Caco-2 (cell line): ENCODE results near the gene AGAP1. TPM values are rescaled to one million over a fixed set of nuclear protein-coding genes. Genes with fewer than 3 reads are reported as not detected.

ENCODE experiments used
- BruUV-seq: library from RNA; stranded (reverse); fragments of 400-500 nt; replicated peaks from 2 replicates; lab custom pipeline; 2021; lab: Mats Ljungman, UMichigan
- CTCF ChIA-PET: fragments of 300-600 bp; sonication (Branson Sonifier 250); formaldehyde crosslinking; loops from one replicate; lab custom pipeline; 2022; ENCODE audit warnings: antibody characterized with exemption; lab: Charles Lee
- POLR2A ChIA-PET: fragments of 300-600 bp; sonication (Branson Sonifier 250); formaldehyde crosslinking; loops from one replicate; lab custom pipeline; 2022; ENCODE audit warnings: antibody characterized with exemption; lab: Charles Lee
- DNase-seq, 2 experiments: peaks; one replicate each; pipeline versions ENCODE4 v3.0.0 to v3.0.0-alpha.2; 2020 to 2022
- H3K27me3 ChIP-seq: replicated peaks from 2 replicates; pipeline ENCODE4 v1.6.0; 2011; ENCODE audit warnings: low read length; ENCODE audit not compliant: control insufficient read depth, insufficient read depth
- H3K36me3 ChIP-seq: 2 replicates; pipeline ENCODE4 v1.5.1; 2011; ENCODE audit warnings: low read length; ENCODE audit not compliant: control insufficient read depth, insufficient read depth
- H3K4me1 ChIP-seq: fragments of 250-450 bp; sonication (Bioruptor Pico); 2 replicates; pipeline ENCODE4 v1.5.1; 2020; ENCODE audit warnings: mild to moderate bottlenecking
- H3K4me3 ChIP-seq: 2 replicates; pipeline ENCODE4 v1.5.1; 2011; ENCODE audit warnings: low read depth, mild to moderate bottlenecking, control low read depth, low read length
- H3K9me3 ChIP-seq: fragments of 250-450 bp; sonication (Bioruptor Pico); 2 replicates; pipeline ENCODE4 v1.5.1; 2020; ENCODE audit warnings: mild to moderate bottlenecking, moderate library complexity
- H3K27ac Mint-ChIP-seq: one replicate; pipeline ENCODE4 v1.8.0; 2022; ENCODE audit warnings: mixed read lengths; ENCODE audit not compliant: unreplicated experiment
- H3K27me3 Mint-ChIP-seq: one replicate; pipeline ENCODE4 v1.8.0; 2022; ENCODE audit warnings: mixed read lengths; ENCODE audit not compliant: insufficient read depth, unreplicated experiment
- H3K36me3 Mint-ChIP-seq: one replicate; pipeline ENCODE4 v1.8.0; 2022; ENCODE audit warnings: mild to moderate bottlenecking, mixed read lengths; ENCODE audit not compliant: insufficient read depth, unreplicated experiment
- H3K4me1 Mint-ChIP-seq: one replicate; pipeline ENCODE4 v1.8.0; 2022; ENCODE audit warnings: low read depth, mixed read lengths; ENCODE audit not compliant: unreplicated experiment
- H3K4me3 Mint-ChIP-seq: one replicate; pipeline ENCODE4 v1.8.0; 2022; ENCODE audit warnings: mild to moderate bottlenecking, moderate library complexity, mixed read lengths; ENCODE audit not compliant: unreplicated experiment
- H3K9me3 Mint-ChIP-seq: one replicate; pipeline ENCODE4 v1.8.0; 2022; ENCODE audit warnings: mixed read lengths; ENCODE audit not compliant: unreplicated experiment
- intact Hi-C: fragments of 100-400 bp; cut with micrococcal nuclease; formaldehyde crosslinking; loops from one replicate; pipeline ENCODE4 v1.10.0; 2022; ENCODE audit not compliant: unreplicated experiment
- total RNA-seq: library from RNA; stranded (reverse); gene quantifications from 2 replicates; pipeline ENCODE4 v1.2.3, GENCODE V29; 2022
- TF ChIP-seq, protein P1 (sequence below), 2 experiments: fragments of 200-600 bp in 1 of 2; IDR thresholded peaks; 1 replicate in 1 of 2; 2 replicates in 1 of 2; pipeline versions ENCODE4 v1.5.1 to v1.8.0; 2011 to 2022; ENCODE audit warnings: antibody characterized with exemption in 1 of 2, control low read depth in 1 of 2, inconsistent platforms in 1 of 2, low read depth in 1 of 2, low read length in 1 of 2, mild to moderate bottlenecking in 1 of 2, moderate library complexity in 1 of 2; ENCODE audit not compliant: insufficient read depth in 1 of 2, severe bottlenecking in 1 of 2, unreplicated experiment in 1 of 2

AGAP1 gene
- total RNA-seq, 1 experiment from 2014 or later: 41.7 TPM

DNA sequence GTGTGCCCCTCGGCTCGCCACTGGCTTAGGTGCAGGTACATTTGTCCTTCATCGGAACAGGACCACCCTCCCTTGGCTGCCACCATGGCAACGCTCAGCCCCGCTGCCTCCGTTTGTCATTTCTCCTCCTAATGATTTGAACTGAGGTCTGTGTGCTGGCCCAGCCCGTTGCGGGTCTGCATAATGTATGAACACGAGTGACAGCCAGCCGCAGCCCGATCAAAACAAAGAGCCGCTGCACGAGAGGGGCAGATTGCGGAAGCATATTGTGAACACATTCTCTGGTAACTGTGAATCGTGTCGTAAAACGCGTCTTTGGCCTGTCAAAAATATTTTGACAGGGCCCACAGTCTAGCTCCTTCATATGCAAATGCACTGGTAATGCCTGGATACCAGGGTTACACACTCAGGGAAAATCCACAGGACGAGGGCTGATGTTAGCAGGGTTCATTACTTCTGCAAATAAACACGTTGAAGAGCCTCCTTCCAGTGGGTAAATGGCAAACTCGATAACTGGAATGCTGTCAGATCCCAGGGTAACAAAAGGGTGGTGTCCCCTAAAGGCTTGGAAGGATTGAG lies 137.0 kb downstream of the AGAP1 start:
- H3K4me3 Mint-ChIP-seq: no peak overlapping the region
- CTCF ChIA-PET: no interaction called here

DNA sequence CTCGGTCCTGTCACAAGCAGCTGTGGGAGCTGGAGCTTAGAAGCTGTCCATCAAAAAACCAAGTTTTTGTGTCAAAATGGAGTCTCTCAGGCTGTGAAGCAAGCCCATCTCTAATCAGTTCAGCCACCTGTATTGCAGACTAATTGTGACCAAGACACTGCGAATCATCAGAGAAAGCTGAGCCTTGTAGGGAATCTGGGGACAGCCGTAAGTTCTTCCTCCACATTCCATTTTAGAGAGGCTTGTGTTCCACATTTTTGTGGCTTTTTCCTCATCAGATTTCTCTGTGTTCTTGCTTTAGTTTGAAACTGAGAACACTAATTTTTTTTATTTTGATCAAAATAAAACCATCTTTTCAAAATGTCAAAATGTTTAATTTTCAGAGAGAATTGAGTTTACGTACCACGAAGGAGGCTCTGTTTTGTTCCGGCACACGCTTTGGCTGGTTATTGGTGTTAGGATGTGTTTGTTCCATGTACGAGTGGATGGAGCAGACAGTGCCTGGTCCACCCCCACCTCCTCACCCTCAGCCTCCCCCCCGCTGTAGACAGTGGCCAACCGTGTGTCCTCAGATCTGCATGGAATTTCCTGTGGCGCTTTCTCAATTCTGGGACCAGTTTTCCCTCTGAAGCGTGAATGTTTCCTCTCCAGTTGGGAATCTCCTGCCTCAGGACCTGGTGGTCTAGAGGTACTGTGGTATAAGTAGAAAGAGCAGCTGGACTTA lies 140.8 kb downstream of the AGAP1 start:
- intact Hi-C loops: no loop called here
- no TSS peak for BruUV-seq
- CTCF ChIA-PET: interaction anchor here (1.1 kb wide), 1 partner anchor 111 kb away, joined by 3 read pairs; no protein-coding TSS in a partner anchor
- no peaks in the 10 kb centered on the region for H3K36me3 ChIP-seq
- Mint-ChIP-seq H3K27me3 (no peaks in the 10 kb centered on the region), H3K36me3 (peaks cover 5% of the 10 kb centered on the region), H3K27ac (no peak overlapping the region), H3K4me3 (no peak overlapping the region), H3K4me1 (peaks cover 7% of the 10 kb centered on the region), H3K9me3 (no peaks in the 10 kb centered on the region)
- H3K4me3 ChIP-seq: no peak overlapping the region
- no peaks in the 10 kb centered on the region for H3K9me3 ChIP-seq
- TF ChIP-seq, protein P1, sequence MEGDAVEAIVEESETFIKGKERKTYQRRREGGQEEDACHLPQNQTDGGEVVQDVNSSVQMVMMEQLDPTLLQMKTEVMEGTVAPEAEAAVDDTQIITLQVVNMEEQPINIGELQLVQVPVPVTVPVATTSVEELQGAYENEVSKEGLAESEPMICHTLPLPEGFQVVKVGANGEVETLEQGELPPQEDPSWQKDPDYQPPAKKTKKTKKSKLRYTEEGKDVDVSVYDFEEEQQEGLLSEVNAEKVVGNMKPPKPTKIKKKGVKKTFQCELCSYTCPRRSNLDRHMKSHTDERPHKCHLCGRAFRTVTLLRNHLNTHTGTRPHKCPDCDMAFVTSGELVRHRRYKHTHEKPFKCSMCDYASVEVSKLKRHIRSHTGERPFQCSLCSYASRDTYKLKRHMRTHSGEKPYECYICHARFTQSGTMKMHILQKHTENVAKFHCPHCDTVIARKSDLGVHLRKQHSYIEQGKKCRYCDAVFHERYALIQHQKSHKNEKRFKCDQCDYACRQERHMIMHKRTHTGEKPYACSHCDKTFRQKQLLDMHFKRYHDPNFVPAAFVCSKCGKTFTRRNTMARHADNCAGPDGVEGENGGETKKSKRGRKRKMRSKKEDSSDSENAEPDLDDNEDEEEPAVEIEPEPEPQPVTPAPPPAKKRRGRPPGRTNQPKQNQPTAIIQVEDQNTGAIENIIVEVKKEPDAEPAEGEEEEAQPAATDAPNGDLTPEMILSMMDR (IDR thresholded peaks at IDR 0.05; ENCODE audit: insufficient read depth in 1 of 2, low read depth in 1 of 2, low read length in 1 of 2, severe bottlenecking in 1 of 2, unreplicated experiment in 1 of 2): no peak
- POLR2A ChIA-PET: no interaction called here
- DNase-seq: no peak
- H3K27me3 ChIP-seq: no peaks in the 10 kb centered on the region
- no peaks in the 10 kb centered on the region for H3K4me1 ChIP-seq

More for the DNA sequence above, 137.0 kb downstream of the AGAP1 start:
- Mint-ChIP-seq H3K9me3 (no peaks in the 10 kb centered on the region), H3K4me1 (no peaks in the 10 kb centered on the region), H3K27ac (no peak overlapping the region), H3K36me3 (peaks cover 5% of the 10 kb centered on the region), H3K27me3 (no peaks in the 10 kb centered on the region)
- Histone ChIP-seq H3K4me3 (no peak overlapping the region), H3K27me3 (no peaks in the 10 kb centered on the region), H3K4me1 (no peaks in the 10 kb centered on the region), H3K36me3 (no peaks in the 10 kb centered on the region), H3K9me3 (no peaks in the 10 kb centered on the region)
- TF ChIP-seq, protein P1 (IDR thresholded peaks at IDR 0.05; ENCODE audit: insufficient read depth in 1 of 2, low read depth in 1 of 2, low read length in 1 of 2, severe bottlenecking in 1 of 2, unreplicated experiment in 1 of 2): no peak
- BruUV-seq: no TSS peak
- POLR2A ChIA-PET: no interaction called here
- intact Hi-C loops: no loop called here
- DNase-seq: no peak

DNA sequence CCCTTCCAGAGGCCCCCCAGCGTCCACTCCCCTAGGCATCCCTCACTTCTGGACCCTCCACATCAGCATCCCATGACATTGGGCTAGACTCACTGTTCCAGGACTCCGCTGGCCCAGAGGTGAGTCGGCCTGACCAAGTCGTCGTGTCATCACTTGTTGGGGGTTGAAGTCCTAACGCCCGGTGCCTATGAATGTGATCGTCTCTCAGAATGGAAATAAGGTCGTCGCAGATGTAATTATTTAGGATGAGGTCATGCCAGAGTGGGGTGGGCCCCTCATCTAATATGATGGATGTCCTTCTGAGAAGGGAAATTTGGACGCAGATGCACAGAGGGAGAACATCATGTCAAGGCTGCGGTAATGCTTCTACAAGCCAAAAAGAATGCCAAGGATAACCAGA lies 142.7 kb downstream of the AGAP1 start:
- Mint-ChIP-seq H3K4me3 (no peak overlapping the region), H3K27ac (no peak overlapping the region), H3K27me3 (no peaks in the 10 kb centered on the region), H3K36me3 (peaks cover 5% of the 10 kb centered on the region), H3K9me3 (no peaks in the 10 kb centered on the region), H3K4me1 (peaks cover 7% of the 10 kb centered on the region)
- H3K36me3 ChIP-seq: no peaks in the 10 kb centered on the region
- ChIA-PET POLR2A (no interaction called here), CTCF (no interaction called here)
- H3K27me3 ChIP-seq: no peaks in the 10 kb centered on the region
- H3K4me3 ChIP-seq: no peak overlapping the region
- intact Hi-C loops: no loop called here
- TF ChIP-seq, protein P1 (IDR thresholded peaks at IDR 0.05; ENCODE audit: insufficient read depth in 1 of 2, low read depth in 1 of 2, low read length in 1 of 2, severe bottlenecking in 1 of 2, unreplicated experiment in 1 of 2): no peak
- no peak for DNase-seq
- no peaks in the 10 kb centered on the region for H3K4me1 ChIP-seq
- BruUV-seq: no TSS peak
- no peaks in the 10 kb centered on the region for H3K9me3 ChIP-seq
